HG03108 (cell line): ENCODE measurements around the gene CNPY1.
"Not testable (repeated sequence)": the region's sequence is repeated elsewhere in the genome, so short reads cannot be mapped to it uniquely, and the experiment has no call there.

Source experiments
- ATAC-seq: cut with Tn5 transposase; IDR thresholded peaks from one replicate; pipeline ENCODE4 v1.9.1; 2021; ENCODE audit warnings: moderate library complexity; ENCODE audit not compliant: unreplicated experiment

CNPY1 gene

DNA sequence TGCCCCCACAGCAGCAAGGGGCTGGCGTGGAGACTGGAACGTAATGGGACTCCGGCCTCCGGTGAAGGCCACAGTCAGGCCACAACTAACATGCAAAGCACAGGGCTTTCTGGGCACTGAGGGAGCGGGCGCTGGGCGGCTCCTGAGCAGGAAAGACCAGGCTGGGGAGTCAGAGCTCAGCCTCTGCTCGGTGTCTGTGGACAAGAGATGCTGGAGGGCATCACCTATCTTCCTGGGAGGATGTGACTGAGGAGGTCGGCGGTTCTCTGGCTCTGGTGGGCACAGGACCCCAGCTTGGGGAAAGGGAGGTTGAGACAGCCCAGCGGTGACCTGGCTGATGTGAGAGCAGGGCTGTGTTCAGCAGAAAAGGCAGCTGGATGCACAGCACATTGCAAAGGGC lies 11.7 kb downstream of the CNPY1 start:
- ATAC-seq = no peak

DNA sequence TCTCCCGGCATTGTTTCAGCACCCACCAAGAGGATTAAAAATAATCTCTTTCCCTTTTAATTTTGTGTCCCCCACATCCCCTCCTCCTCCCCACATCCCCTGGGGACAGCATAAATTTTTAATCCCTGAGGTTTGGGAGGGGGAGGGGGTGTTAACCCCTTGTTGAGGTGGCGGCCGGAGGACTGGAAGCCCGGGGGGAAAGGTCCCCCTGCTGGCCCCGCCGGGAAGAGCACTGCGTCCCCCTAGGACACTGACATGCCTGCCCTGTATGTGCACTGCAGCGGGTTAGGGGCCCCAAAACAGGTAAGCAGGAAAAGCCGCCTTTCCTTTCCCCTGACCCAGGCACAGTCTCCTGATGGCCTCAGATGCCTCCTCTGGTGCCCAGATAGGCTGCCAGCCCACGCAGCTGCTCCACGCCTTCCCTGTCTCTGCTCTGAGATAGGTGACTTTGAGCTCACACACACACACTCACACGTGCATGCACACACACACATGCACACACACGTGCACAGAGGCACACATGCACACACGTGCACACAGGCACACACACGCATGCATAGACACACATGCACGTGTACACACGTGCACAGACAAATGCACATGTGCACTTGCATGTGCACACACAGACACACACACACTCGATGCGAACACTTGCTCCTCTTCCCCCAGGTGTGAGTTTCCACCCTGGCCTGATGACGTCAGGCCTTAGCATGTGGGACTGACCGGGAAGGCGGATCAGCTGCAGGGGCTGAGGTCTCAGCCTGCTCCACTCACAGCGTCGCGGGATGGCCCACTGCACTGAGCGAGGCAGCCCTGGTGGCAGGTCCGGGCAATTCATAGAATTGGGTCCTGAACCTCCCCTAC lies 12.3 kb downstream of the CNPY1 start:
- ATAC-seq = no peak

DNA sequence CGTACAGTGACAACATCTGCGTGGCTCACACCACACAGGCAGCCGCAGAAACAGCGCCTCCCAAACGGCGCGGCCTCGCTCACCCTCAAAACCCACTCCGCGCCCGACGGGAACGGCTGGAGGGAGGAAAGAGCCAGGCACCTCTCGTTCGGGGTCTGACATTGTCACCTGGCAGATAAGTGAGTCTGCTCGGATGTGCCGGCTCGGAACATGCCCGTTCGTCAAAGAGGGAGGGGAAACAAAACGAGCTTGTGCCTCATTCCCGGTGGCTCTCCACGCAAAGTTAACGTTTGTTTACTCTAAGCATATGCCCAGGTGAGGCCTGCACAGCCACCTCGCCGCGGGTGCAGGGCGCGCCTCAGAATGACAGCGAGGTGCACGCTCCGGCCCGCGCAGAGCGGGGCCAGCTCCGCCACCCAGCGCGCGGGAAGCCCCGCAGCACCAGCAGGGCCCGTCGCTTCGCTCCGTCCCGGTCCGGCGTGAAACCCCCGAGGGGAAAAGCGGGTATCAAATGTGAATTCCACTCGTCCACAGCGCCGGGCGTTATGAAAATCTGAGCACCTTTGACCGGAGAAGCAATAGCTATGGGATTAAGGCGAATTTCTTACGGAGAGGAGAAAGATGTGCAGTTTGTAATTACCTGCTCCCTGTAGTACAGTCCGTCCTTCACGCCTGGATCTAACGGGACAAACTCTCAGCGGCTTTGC lies 13.1 kb downstream of the CNPY1 start:
- ATAC-seq = no peak

DNA sequence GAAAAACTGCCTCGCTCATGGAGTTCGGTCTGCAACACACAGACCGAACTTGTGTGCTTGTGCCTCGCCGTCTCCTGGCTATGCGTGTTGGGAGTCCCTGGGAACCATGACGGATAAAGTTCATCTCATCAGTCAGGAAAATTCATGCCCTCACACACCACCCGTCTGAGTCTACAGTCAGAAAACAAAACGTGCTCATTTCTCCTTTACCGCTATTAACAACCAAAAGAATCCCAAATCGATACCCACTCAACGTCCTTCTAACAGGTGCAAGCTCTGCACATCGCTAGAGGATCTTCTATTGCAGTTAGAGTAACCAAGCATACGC lies 13.6 kb downstream of the CNPY1 start:
- no peak for ATAC-seq

DNA sequence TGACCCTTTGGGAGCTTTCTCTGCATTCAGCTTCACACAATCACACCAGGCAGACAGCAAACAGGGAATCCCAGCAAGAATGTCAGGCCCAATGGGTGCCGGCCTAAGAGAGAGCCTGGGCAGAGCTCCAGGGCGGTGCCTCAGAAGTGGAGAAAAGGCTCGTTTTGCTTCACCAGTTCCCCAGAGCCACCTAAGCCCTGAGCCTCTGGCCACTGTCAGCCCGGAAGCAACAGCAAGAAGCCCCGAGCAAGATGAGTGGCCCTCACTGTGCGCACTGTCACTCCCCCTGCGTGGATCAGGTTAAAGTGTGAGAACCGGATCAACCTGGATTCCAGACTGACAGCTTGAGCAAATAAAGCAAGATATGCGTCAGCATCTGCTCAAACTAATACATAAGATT lies 14.7 kb downstream of the CNPY1 start:
- ATAC-seq = no peak

DNA sequence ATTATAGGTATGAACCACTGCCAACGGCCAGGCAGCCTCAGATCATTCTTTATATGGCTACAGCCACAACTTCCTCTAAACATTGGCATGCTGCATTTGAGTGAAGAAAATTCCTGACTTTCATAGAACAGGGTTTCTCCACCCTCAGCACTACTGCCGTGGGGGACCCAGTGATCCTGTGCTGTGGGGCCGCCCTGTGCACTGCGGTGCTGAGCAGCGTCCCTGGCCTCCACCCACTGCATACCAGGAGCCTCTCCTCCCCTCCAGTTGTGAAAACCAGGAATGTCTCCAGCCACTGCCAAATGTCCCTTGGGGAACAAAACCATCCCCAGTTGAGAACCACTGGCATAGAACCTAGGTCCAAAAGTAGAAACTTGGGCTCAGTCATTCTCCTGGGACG lies 15.8 kb downstream of the CNPY1 start:
- no peak for ATAC-seq

DNA sequence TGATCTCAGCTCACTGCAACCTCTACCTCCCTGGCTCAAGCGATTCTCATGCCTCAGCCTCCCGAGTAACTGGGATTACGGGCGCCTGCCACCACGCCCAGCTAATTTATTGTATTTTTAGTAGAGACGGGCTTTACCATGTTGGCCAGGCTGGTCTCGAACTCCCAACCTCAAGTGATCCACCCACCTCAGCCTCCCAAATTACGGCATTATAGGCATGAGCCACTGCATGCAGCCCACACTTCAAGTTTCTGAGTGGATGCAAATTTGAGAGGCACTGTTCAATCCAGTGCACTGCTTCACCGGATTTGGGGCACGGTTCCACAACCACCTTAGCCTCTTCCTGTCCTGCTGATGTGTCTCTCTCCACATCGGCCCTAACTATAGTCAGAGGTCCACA lies 16.5 kb downstream of the CNPY1 start:
- ATAC-seq = no peak

DNA sequence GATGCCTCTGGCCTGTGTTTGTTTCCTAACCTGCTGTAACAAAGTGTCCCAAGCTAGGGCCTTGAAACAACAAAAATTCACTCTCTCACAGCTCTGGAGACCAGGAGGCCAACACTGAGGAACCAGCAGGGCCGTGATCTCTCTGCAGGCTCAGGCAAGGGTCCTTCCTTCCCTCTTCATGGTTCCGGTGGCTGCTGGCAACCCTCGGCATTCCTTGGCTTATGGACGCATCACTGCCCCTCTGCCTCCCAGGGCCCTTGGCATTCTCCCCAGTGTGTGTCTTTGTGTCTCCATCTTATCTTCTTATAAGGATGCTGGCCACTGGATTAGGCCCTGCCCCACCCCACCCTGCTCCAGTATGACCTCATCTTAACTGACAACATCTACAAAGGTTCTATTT lies 17.0 kb downstream of the CNPY1 start:
- ATAC-seq = no peak

DNA sequence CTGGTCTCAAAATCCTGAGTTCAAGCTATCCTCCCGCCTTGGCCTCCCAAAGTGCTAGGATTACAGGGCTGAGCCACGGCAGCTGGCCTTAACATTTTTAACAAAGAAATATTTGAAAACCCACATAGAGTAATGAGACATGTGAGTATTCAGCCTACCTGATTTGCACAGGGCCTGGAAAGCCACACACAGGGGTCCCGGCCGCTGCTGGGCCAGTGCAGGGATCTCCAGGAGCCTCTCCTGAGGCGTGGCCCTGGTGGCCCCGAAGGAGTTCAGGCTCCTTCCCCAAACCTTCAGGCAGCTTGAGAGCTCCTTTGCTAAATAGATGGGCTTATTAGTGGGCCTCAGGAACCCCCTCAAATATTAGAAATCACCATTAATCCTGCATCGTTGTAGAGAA lies 18.7 kb downstream of the CNPY1 start:
- ATAC-seq = no peak

DNA sequence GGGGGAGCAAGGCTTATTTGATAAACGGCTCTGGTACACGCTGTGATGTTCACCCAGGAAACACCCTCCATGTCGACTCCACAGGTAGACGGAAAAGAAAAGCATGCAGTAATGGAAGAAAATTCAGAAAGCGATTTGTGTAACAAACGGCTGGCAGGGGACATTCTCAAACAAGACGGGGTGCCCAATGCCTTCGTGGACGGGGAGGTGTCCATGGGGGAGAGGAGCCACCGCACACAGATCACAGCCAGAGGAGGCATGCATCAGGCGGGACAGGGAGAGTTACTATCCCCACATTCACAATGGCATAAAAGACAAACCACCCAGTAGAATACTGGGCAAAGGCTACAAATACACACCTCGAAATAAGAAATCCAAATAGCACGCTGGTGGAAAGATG lies 20.1 kb downstream of the CNPY1 start:
- no peak for ATAC-seq

DNA sequence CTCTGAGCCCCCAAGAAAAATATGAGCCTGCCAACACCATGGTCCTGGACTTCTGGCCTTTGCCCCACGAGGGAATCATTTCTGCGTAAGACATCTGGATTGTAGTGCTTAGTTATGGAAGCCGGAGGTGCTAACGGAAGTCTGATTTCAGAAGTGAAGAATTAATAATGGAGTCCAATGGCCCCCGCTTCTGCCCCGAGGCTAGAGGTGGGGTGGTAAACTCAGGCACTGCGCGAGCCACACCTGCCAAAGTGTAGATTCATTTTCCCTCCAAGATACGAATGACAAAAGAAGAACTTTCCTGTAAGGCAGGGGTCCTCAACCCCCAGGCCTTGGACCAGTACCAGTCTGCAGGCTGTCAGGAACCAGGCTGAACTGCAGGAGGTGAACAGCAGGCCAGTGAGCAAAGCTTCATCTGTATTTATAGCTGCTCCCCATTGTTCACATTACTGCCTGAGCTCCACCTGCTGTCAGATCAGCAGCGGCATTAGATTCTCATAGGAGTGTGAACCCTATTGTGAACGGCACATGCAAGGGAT lies 22.3 kb downstream of the CNPY1 start:
- ATAC-seq = no peak

DNA sequence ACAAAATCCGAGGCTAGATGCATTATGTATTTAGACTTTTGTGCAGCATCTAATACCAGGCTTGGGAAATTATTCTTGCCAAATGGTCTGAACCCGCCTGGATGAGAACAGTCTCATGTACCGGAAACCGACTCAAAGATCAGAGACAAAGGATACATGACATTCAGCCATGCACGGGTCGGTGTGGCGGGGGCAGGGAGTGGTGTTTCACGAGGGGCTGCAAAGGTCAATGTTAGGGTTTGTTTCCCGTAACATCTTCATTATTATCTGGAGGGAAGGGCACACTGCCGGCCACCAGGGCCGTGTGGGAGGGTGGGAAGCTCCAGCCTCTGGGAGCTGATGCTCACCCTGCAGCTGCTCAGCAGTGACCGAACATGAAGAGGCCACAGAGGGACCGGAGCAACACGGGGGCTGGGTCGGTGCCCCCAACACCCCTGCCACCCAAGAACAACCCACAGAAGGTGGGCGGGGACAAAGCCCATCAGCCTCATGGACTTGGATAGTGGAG lies 23.1 kb downstream of the CNPY1 start:
- no peak for ATAC-seq

DNA sequence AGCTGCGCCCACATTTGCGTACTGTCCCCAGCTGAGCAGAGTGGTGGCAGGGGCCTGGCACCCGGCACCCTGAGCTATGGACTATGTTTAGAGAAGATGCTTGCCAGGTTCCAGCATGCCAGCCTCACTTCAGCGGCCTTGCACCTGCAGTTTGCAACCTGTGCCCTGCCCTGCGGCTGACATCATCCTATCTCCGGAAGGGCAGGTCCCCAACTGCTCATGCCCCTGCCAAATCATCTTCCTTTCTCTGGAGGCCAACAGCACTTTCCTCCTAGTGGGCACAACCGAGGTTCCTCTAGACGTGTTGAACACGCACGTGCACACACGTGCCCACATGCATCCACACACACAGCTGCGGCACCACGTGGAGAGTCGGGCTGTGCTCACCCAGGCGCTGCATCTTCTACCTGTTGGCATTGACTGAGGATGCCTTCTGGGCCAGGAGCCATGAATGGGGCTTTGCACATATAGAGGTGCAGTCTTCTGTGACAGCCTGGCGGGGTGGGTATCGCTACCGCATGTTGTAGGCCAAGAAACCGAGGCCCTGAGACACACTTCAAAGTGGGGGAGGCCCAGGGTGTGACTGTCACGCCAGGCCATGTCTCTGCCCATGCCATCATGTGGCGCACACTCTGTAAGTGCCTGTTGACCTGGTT lies 24.5 kb downstream of the CNPY1 start:
- ATAC-seq = no peak

DNA sequence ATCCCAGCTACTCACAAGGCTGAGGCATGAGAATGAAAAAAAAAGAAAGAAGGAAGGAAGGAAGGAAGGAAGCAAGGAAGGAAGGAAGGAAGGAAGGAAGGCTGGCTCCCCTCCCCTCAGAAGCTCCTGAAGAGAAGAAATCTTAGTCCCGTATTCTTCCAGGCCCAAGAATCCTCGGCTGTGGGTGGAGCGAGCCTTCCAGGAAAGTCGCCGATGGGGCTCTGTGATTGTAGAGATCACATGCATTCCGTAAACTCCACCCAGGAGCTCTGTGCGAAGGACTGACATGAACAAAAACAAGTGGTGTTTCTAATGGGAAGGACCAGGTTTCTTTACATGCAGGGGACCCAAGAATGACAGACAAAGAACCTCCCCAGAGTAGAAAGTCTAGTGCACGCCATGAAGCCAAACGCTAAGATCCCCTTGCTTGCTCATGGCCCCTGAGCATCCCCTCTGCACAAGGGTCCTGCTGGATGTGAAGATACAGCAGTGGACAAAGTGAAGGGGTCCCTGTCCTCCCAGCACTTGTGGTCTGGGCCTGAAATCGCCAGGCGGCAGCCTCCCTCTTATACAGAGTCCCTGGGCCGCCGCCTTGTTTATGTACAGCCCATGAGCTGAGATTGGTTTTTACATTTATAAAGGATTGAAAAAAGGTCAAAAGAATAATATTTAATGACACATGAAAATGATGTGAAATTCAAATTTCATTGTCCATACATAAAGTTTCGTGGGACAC lies 25.2 kb downstream of the CNPY1 start:
- ATAC-seq = no peak

DNA sequence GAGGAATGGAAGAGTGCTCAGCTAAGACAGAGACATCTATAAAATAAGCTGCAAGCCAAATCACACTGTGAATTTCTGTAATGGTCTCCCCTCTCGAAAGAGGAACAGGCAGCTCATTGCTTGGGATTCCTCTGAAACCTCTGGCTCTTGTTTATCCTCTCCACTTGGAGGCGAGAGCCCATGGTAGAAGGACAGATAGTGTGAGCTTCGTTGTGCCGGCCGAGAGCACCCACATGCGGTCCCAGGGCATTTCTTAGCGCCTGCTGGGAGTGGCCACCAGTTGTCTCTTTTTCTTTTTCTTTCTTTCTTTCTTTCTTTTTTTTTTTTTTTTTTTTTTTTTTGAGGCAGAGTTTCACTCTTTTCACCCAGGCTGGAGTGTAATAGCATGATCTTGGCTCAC lies 26.2 kb downstream of the CNPY1 start:
- ATAC-seq = no peak

DNA sequence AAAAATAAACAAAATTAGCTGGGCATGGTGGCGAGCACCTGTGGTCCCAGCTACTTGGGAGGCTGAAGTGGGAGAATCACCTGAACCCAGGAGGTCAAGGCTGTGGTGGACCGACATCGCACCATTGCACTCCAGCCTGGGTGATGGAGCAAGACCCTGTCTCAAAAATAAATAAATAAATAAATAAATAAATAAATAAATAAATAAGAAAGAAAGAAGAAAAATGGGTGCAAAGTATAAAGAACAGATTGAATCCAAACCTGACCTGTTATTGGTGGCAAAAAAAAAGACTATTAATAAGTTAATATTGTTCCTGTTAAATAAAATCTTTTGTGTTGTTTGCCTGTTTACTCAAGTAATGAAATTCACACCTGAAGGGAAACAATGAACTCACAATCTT lies 27.0 kb downstream of the CNPY1 start:
- not testable (repeated sequence) for ATAC-seq

DNA sequence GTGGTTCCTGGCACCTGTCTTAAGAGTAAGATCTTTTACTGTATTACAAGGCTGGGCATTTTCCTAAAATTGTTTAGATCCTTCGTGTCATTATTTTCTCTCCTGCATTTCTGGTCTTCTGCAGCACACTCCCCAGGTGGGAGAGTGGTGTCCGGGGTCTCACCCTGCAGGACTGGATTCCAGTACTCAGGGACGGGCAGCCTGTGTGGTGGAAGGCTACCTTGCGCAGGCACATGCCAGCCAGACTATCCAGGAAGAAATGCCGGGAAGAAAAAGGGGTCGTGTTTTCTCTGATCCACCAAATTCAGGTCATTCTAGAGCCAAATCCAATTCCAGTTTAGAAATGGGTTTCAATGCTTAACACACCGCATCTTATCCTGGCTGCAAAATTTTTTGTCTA lies 27.7 kb downstream of the CNPY1 start:
- no peak for ATAC-seq

DNA sequence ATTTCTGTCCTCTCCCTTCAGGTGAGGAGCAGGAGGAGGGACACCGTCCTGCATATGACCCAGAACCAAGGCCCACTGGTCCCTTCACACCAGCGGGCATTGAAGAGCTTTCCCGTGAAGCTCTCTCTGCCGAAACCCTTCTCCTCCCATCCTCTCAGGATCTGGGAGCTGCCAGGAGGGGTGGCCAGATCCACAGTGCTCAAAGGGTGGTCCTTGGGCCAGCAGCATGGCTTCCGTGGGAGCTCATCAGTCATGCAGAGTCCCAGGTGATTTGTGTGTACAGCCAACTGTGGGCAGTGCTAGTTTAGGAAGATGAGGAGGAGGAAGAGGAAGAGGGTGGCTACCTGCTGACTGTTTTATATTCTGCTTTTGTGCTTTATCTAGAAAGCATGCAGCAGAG lies 28.4 kb downstream of the CNPY1 start:
- ATAC-seq = no peak

DNA sequence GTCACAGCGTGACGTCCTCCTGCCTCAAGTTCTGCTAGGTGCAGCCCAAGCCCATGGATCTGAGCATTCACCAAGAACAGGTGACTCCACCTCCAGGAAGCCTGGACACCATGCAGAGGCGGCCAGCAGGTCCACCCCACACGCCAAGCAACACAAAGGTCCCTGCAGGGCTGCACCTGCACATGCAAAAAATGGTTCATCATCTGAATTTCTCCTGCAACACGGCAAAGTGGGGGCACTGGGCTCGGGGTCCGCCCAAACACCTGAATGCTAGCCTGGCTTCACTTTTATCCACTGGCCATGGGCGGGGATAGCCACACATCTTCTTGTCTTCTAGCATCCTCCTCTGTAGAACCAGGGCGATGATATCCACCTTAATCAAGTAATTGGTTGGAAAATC lies 28.9 kb downstream of the CNPY1 start:
- ATAC-seq = no peak

DNA sequence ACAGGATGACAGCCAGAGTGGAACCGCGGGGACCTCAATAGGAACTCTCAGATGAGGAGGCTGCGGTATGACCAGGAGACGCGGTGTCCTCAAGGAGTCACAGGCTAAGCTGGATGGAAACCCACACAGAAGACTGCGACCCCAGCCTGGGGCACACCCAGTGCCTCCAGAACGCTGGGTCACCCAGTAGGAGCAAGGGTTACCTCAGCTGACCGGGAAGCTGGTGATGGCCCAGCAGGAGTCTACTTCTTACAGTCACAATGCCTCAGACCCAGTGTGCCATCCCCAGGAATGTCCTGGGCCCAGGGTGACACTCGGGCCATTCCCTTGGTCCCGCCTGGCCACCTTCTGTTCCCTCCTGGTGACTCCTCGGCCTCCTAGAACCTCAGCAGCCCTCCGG lies 29.9 kb downstream of the CNPY1 start:
- no peak for ATAC-seq

DNA sequence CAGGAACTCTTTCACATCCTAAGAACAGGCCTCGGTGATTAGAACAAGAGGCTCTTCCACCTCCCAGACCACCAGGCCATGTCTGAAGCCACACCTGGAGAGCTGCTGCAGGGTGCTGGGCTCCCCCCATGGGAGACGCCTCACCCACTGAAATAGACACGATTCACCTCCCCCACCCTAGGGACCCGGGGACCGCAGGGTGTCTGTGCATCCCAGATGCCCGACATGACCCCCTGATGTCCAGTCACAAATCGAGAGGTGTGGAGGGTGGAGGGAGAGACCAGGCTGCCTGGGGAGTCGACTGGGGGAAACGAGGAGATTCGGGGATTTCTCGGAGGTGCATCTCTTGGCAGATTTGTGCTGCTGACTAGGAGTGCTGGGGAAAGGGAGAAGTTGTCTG lies 31.0 kb downstream of the CNPY1 start:
- no peak for ATAC-seq
